ENCODE data around the gene TMEM92.
"Not testable (repeated sequence)": the region's sequence is repeated elsewhere in the genome, so short reads cannot be mapped to it uniquely, and the experiment has no call there.

TMEM92 gene

DNA sequence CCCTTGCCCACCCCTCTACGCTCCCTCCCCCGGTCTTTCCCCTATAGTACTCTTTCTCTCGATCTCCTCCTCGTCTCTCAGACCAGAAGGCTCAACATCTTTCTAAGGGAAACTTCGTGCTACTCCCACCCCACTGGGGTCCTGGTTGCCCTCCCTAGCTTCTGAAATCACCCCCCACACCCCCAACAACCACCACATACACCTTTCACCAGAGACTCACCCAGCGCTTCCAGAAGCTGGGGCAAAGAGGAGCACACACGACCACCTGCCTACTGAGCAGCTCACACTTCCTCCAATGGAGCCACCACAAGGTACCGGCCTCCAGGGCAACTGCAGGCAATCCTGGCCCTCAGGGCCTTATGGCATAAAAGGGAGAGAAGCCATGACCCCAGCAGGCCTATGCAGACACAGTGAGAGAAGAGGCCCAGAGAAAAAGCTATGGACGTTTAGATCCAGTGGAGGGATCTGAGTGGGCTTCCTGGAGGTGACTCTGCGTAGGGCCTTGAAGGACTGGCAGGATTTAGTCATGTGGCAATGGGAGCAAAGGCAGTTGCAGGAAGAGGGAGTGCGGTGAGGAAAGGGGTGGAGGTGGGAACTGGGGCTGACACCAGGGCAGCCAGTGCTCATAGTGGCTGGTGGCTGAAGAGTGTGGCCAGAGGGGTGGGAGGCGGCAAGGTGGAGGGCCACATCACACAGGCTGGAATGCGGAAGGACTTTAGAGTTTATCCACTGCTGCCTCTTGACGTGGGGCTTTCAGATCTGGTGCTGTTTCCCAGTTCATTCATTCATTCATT lies 12.1 kb upstream of the TMEM92 start:
- no peak for DNase-seq

DNA sequence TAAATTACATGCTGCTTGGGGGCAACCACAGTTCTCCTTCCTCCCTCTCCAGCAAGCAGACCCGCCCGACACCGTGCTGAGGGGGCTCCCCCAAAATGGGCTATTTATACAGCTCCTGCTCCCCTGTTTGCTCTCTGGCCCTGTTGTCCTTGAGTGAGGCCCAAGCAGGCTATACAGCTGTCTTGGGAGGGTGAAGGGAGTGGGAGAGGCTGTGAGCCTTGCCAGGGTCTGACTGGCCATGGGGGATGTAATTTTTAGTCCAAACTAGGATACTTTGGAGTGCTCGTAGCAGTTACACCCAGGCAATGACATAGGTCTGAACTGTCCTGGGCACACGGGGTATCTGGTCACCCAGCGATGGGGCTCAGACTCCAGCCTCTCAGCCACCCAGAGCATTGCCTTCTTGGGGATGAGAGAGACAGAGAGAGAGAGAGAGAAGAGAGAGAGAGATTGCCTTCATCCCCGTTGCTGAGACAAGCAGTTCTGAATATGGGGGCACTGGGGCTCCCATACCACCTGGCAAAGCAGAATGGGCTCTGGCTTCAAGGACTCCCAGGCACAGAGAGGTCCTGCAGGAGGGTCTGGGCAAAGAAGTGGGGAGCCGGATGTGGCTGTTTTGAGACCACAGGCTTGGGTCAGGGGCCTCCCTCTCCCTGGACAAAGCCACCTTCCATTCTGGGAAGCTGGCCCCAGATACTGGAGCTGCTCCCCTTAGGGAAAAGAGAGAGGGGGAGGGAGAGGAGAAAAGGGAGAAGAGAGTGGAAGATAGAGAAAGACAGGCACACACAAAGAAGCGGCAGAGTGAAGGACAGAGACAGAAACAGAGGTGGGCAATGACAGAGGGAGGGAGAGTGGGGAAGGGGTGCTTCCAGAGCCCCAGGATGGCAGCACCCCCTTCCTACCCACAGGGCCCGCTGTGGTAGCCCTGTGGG lies 10.7 kb upstream of the TMEM92 start:
- DNase-seq, result no peak

DNA sequence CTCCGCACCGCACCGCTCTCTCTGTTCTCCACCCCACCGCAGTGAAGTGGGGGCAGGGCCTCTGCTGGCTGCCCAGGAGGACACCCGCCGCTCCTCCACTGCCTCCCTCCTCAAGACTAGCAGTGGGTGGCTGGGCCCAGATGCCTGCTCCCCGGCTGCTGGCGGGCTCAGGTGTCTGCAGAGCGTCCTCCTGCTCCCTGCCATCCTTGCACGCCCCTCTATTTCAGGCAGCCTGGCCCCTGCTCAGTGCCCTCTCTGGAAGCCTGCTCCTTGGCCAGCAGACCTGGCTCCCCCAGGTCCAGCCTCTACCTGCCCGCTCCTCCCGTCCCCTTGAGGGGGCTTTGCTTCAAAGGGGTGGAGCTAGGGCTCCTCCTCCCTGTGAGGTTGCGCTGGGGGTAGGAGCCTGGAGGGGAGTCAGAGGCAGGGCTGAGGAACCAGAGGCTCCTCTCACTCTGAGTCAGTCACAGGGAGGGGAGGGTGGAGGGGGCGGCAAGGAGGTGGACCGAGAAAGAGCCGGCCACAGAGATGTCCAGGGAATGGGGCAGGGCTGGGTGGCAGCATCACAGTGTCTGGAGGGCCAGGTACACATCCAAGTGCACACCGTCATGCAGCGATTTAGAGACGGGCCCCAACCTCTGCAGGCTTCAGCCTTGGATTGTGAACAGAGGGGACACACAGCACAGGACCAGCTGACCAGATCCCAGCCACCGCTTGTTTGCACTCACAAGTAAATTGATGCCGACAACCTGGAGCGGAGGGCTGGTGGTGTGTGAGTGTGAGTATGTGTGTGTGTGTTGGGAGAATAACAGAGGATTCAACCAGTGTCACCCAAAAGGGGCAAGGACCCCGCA lies 9.8 kb upstream of the TMEM92 start:
- DNase-seq, result peak; percentile 60

DNA sequence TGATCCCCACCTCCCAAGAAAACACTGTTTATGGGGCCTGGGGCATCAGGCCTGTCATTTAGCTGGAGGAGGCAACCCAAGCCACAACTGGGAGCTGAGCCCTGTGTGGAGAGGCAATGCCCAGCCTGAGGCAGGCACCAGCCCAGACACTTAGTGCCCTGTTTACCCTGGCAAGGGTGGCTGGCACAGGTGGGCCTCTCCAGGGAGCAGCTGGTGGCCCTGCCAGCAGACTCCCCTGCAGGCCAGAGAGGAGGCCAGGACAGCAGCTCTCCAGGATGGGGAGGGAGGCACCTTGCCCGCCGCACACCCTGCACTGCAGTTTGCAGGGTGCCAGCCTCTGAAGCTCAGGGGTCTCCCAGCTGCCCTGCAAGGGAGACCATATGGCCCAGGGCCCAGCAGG lies 9.1 kb upstream of the TMEM92 start:
- no peak for DNase-seq

DNA sequence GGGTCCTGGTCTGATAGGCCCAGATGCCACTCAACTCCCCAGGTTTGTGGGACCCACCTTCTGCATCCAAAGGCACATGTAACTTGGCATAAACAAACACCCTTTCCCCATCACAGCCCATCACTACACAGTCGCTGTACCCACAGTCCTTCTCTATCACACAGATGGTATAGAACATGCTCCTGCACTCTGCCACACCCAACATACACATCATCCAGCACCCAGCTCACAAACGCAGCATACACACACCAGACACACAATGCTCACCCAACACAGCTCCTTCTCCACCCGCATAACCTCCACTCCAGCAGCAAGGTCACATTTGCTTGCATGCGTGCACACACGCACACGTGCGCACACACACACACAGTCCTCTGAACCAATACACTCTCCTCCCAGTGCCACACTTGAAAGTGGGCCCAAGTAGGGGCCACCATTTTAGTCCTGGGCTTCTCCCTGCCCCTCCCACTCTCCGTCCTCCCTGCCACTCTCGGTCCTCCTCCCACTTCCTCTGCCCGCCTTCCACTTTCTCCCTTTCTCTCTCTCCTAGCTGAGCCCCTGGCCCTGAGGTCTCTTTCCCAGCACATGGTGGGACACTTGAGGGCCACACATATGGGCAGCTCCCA lies 8.5 kb upstream of the TMEM92 start:
- peak; percentile 50 for DNase-seq

DNA sequence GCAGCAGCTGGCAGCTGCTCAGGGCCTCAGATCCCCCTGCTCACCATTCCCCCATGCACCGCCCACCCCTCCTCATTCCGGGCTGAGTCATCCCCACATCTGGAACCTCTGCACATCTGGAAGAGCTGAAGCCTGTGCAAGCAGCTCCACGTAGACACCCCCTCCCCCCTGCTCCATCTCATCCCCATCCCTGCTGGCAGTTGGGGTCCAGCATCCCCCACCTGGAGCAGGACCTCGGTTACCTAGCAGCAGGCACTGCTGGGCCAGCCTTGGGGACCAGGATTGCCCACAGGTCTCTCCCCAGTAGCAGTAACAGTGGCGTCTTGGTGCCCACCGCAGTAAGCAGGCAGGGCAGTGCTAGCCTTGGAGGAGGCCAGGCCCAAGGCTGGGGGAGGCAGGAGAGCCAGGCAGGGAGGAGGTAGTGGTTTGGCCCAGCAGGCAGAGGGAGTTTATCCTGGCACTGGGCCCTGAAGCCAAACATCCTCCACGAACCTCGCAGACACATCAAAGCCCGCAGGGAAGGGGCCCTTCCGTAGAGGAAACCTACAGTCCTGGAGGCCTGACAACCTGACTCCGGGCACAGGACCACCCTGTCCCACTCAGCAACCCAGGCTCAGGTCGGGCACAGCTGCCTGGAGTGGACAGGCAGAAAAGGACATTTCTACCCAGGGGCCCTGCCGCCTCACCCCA lies 7.7 kb upstream of the TMEM92 start:
- DNase-seq, result peak; percentile 92

DNA sequence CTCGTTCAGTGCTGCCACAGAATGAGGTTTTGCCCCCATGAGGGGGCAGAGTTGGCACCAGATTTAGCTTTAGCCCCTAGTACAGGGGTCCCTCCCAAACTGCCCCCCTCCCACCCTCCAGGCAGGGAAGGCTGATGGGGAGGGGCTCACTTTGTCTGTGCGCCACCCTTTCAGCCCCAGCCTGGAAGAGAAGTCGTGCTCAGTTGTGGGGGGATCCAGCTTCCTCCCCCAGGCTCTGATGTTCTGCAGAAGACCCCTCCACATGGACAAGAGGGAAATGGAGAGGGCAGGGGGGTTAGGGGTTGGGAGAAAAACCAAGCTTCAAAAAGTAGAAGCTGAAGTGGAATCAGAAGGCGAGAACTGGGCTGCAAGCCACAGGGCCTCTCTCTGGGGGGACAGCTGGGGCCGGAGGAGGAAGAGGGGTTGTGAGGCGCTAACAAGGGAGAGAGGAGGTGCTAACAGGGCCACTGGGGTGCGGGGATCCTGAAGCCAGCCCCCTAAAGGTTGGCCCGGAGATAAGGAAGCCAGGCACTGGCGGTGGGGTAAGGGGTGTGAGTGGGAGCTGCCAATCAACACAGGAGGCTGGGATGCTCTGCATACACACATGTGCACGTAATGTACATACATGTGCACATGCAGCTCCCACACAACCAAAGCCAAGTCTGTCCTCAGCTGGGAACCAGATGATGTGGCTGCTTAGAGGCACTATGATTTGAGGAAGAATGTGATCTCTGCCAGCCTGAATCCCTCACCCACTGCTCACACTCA lies 7.0 kb upstream of the TMEM92 start:
- DNase-seq, result peak; percentile 84

DNA sequence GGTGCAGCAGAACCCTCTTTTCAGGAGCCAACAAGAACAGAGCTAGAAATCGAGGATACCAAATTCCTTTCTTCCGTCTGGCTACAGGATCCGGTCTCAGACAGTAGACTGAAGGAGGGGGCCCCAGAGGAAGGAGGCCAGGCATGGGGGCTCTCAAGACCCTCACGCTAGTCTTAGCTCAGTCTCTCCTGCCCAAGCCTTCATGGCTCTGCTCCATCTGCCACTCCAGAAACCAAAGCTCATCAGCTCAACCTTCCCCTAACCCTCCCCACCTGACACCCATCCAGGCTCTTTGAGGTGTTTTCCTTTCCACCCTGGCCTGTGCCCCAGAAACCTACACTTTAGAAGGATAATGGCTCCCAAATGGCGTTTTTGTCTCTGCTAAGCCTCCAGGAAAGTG lies 6.2 kb upstream of the TMEM92 start:
- DNase-seq, result no peak

DNA sequence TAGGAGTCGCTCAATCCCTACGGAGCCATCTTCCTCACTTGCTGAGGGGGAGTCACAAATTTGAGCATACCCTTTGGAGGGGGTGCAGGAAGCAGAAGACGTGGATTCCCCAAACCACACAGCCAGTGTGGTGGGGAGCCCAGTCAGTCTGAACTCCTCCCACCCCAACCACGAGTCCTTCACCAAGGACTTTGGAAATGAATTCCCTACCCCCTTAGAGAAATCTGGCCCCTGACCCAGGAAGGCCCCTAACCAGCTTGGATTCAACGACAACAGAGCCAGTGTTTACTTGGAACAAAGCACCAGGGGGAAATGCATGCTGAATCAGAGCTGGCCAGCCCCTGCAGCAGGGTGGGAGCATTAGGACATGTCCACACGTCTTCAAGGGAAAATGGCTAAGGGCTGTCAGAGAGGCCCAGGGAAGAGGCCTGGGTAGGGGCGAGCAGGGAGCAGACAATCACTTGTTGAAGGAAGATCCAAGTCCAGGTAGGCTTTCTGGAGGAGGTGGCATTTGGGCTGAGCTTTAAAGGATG lies 5.5 kb upstream of the TMEM92 start:
- DNase-seq, result no peak

DNA sequence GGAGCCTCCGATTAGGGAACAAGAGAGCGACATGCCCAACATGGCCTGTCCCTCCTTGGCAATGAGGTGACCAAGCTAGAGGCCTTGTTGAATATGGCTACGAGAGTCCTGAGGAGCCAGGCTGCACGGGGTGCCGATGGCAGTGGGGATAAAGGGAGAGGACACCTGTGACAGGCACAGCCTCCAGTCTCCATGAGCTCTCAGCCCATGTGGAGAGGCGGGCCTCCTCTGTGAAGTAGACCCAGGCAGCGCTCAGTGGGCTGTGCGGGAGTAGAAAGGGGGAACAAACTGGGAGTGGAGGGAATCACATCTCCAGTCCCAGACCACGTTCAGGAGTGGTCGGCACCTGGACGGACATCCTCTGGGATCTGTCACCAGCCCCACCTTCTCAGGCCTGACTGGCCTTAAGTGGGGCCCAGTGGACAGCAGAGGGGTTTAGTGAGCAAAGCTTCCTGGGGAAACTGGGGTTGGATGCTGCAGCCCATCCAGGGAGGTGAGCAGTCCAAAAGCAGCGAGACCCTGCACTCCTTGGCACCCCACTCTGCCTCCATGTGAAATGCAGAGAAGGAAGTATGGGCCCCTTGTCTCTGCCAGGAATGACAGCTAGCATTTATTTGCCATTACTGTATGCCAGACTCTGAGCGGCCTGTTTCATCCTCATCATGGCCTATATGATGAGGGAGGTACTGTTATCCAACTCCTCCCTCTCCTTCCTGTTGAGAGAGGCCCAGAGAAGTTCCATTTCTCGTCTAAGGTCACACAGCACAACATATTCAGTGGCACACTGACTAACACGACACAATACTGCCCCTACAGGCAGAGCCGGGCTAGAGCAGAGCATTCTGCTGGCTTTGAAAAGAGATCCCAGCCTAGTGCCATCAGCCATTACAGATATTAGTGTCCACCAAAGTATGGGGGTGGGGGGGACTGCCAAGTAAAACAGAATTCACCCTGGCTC lies 4.5 kb upstream of the TMEM92 start:
- peak; percentile 86 for DNase-seq

DNA sequence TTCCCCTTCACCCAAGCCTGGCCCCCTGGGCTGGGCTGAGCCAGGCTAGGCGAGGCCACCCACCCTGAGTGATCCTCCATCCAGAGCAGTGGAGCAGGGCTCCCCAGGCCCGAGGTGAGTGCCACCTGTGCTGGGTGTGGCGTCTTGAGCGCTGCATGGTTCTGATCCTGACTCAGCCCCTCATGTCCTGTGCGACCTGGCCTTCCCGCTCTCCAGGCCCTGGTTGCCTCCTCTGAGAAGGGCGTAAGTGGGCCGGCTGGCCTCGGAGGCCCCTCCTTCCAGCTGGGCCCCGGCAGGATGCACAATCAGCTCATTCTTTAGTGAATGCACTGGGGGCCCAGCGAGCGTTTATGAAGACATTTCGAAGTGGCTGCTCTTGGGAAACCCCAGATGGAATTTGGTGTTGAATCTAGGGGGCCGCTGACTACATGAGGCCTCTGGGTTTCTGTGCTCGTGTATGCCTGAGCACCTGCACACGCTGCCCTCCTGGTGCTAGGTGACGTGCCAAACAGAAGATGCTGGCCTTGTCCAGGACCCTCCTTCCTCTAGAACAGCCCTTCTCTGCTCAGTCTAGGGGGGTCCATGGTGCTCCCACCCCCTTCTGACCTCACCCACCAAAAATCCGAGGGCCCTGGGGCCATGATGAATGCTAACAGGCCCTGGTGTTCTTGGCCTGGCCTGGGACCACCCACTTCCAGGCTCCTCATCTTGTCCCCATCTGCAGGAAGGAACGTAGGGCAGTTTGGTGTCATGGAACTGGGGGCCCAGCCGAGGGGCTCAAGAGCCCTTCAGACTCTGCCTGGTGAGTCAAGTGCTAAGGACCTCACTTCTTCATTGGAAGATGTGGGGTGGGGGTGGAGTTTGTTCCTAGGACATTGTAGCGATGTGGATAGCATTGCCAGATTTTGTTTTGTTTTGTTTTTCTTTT lies 3.6 kb upstream of the TMEM92 start:
- DNase-seq, result peak; percentile 90

DNA sequence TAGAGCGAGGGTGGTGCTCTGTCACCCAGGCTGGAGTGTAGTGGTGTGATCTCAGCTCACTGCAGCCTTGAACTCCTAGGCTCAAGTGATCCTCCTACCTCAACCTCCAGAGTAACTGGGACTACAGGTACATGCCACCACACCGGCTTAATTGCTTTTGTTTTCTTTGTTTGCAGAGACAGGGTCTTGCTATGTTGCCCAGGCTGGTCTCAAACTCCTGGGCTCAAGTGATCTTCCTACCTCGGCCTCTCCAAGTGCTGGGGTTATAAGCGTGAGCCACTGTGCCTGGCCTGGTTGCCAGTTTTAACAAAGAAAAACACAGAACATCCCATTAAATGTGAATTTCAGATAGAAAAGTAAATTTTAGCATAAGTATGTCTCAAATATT lies 2.9 kb upstream of the TMEM92 start:
- not testable (repeated sequence) for DNase-seq

DNA sequence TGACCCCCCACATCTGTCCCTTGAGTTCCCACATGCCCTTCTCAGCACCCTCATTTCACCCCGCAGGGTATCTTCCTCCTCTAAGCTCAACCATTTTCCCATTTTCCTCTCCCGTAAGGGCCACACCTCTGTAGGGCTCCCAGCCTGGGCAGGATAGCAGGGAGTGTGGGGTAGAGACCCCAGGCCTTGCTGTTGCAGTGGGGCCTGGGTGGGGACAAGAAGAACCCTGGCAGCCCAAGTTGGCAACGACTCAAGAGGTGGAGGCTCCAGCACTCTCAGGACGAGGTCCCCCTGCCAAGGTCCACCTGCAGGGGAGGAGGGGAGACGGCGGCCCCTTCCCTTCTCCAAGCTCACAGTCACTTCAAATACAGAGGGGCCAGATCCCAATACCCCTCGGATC lies 2.0 kb upstream of the TMEM92 start:
- DNase-seq, result no peak

DNA sequence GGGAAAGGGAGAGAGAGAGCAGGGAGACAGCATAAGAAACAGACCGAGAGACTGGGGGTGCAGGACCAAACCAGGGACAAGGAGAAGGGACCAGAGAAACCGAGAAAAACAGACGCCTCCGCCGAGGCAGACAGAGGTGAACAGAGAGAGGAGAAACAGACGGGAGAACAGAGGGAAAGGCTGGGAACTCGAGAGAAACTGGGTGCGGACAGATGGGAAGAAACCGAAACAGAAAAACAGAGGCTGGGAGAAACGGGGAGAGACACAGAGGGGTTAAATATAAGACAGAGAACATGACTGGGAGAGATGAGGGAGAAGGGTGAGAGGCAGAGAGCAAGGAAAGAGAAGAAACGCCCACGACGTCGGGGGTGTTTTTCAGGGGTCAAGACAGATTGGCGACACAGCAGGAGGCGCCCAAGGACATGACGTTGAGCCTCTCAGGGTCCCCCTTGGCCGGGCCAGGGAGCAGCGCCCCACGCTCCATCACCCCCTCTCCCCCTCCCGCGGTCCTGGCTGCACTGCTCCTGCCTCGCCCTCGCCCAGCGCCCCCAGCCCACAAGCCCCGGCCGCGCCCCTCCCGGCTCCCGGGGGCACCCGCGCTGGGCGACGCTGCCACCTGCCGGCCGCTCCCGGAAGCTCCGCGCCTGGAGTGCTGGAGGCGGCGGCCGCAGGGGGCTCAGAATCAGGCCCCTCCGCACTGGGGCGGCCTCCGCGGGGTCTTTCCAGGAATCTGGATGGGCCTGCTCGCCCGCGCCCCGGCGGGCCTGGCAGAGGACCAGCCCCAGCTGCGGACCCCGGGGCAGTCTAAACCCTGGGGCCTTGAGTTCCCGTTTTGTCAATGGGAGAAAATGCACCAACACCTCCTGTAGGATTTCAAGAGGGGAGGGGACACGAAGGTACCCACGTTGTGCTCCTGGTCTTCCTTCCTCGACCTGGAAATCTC lies 1.3 kb upstream of the TMEM92 start:
- peak; percentile 61 for DNase-seq

DNA sequence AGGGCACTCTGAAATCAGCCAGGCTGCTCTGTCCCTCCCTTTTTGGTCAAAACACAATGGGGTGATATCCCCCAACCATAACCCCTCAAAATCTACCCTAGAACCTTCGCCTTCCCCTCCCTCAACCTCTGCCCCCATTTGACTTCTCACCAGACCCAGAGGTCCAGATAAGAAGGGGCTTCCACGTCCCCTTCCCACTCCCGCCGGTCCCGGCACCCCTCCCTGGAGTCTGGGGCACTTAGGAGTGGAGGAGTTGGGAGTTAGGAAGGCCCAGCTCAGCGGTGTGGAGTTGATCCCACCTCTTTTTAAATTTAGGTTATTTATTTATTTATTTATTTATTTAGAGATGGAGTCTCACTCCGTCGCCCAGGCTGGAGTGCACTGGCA lies 619 bp upstream of the TMEM92 start:
- no peak for DNase-seq

DNA sequence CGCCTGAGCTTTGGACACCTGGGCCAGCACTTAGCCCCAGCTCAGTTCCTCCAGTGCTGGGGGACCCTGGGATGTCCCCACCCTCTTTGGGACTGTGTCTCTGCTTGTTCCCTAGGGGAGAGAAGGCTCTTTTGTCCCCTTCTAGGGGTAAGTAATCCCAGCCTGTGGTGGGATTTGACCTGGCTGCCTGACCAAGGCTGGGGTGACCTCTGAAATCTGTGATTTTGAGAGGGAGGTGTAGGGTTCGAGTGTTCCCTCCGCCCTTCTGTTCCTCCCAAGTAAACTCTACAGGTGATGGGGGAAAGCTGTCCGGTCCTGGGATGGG lies 593 bp downstream of the TMEM92 start:
- DNase-seq, result no peak

DNA sequence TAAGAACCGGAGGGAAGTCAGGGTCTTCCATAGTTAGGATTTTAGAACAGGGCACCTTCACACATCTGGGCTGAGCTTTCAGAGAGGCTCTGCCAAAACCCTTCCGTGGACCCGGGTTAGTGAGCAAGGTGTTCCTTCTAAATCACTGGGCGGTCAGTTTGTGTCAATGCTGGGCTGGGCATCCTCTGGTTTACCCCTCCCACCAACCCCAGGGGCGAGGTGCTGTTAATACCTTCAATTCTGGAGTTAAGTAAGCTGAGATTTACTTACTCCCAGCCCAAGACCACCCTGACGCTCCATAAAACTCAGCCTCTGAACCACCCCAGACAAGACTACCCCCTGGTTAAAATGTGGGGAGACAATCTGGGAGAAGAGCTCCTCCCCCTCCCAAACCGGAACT lies 1.0 kb downstream of the TMEM92 start:
- no peak for DNase-seq

All from fibroblast of skin of abdomen (primary cell).